ENCODE measurements around the gene CNTNAP2.

The CNTNAP2 gene

DNA sequence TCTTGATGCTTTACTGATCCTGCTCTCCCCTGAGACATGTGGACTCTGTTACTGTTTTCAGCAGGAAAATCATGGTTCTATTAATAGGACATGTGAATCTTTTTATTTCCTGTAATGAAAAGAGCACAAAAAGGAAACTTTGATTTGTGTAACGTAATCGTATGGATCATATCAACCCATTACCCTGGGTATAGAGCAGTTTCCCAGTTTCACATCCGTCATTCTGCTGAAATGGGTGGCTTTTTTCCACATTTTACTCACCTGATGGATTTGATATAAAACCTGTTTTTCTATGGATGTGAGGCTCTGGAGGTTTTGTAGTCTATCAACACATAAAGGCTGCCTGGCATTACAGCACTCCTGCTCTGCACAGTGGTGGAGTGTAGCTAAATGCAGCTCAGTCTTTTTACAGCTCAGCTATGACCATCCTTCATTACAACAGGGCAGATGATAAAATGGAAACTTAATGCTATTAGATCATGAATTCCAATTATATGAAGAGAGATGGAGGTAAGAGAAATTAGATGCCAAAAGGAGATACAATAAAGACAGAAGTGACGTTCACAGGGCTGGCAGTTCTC, 1987.6 kb downstream of the CNTNAP2 start:
- no peak for DNase-seq (ENCODE audit: low spot score)

- DNase-seq (ENCODE audit: low spot score) = no peak
Observed at GRCh38 chr7:148104924-148105323, 1988.3 kb downstream of the CNTNAP2 start.

- no peak for DNase-seq (ENCODE audit: low spot score)
Observed at GRCh38 chr7:148105853-148106252, 1989.3 kb downstream of the CNTNAP2 start.

GRCh38 chr7:148107443-148108127, 1991.0 kb downstream of the CNTNAP2 start:
- DNase-seq (ENCODE audit: low spot score) = no peak

DNA sequence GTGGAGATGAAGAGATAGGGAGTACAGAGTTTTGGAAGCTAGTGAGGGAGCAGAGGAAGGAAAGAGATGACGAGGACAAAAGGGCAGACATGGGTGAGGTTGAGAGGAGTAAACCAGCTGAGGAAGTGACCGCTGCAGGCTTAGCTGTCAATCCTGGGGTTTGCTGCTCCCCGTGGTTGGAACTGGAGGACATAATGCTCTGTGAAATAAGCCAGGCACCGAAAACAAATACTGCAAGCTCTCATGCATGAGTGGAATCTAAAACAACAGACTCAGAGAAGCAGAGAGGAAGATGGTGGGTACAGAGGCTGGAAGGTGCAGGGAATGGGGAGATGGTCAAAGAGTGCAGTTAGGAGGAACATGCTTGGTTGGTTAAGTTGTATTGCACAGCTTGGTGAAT, 1991.8 kb downstream of the CNTNAP2 start:
- no peak for DNase-seq (ENCODE audit: low spot score)

DNA sequence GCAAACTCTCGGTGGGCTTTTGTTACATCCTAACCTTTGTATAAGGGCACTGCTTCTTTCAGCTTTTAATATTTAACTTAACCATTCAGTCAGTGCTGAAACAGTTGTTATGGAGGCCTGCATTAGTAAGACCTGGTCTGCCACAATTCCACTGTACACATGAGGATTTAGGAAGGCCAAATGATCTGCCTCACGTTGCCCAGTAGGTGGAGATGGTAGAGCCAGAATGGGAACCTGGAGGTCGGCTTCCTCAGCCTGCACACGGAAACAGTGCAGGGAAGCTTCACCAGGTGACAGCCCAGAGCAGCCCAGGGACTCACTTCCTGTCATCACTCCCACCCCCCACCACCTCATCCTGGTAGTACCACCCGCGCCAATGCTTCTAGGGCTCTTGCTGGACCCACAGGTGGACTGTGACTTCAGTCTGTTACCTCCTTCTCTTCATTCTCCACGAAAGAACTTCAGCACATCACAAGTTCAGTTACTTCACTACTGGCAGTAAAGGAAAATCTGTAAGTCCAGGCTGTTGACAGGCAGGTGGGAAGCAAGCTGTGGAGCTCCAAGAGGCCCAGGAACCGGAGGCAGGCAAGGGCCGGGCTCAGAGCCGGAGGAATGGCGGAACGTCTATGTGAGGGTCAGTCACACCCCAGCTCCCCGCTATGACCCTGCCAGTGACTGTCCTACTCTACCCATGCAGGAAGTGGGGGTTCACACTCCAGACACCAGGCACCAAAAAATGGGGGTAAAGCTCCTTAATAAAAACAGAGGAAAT, 1993.7 kb downstream of the CNTNAP2 start:
- no peak for DNase-seq (ENCODE audit: low spot score)

DNA sequence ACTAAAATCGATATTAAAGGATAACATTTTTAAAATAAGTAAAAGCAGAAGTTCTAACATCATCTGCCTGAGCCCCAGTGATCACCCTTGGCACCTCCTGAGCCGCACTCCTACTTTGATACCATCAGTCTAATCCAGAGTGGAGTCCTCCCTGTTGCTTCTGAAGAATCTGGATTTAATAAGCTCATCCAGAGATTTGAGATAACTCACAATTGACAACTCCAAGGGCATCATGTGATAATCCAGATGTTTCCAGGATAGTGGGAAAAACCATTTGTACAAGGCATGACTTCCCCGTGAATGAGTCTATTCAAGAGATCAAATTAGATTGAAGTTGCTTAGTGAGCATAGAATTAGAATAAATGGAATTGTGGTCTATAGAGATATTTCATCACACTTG, 1998.2 kb downstream of the CNTNAP2 start:
- DNase-seq (ENCODE audit: low spot score) = no peak

DNA sequence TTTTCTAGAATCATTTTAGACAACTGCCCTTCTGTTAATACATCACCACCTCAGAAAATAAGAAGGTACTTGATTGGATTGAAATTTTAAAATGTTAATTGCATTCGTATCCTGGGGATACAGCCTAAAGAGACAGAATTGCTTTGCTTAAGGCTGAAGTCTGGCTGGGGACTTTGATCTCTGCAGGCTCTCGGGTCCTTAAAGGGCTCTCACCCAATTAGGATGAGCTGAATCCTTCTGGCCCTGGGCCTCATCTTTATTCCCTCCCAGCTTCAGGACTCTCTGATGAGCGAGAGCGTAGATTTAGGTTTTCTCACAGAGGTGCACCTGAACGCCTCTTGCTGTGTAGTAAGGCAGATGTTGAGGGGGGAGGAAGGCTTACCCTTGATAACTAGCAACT, 1998.7 kb downstream of the CNTNAP2 start:
- DNase-seq (ENCODE audit: low spot score) = no peak

- no peak for DNase-seq (ENCODE audit: low spot score)
Observed at GRCh38 chr7:148116195-148116594, 1999.6 kb downstream of the CNTNAP2 start.

- DNase-seq (ENCODE audit: low spot score) = no peak
Observed at GRCh38 chr7:148116829-148117403, 2000.3 kb downstream of the CNTNAP2 start.

GRCh38 chr7:148118371-148118770, 2001.8 kb downstream of the CNTNAP2 start:
- no peak for DNase-seq (ENCODE audit: low spot score)

GRCh38 chr7:148121401-148121800, 2004.8 kb downstream of the CNTNAP2 start:
- DNase-seq (ENCODE audit: low spot score) = no peak

GRCh38 chr7:148121847-148122246, 2005.2 kb downstream of the CNTNAP2 start:
- no peak for DNase-seq (ENCODE audit: low spot score)

GRCh38 chr7:148124477-148124876, 2007.9 kb downstream of the CNTNAP2 start:
- DNase-seq (ENCODE audit: low spot score) = no peak

DNA sequence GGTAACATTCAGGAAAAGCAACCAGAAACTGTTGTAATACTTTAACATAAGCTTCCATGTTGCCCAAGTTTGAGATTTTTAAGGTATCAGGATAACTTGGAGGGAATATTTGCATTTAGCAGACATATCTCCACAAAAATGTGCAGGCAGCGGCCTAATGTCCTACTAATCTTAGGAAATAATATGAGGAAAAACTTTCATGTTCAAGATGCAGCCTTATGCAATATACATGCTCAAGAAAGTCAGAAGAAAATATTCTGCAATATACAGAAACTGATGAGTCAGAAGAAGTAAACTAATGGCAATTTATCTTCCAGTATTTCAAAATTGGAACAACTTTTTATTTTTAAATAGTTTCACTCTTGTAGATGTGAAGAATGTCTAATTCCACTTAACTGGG, 2010.8 kb downstream of the CNTNAP2 start:
- DNase-seq (ENCODE audit: low spot score) = no peak

- DNase-seq (ENCODE audit: low spot score) = no peak
Observed at GRCh38 chr7:148129023-148129422, 2012.4 kb downstream of the CNTNAP2 start.

- peak; percentile 62 for DNase-seq (ENCODE audit: low spot score)
Observed at GRCh38 chr7:148135116-148135515, 2018.5 kb downstream of the CNTNAP2 start.

DNA sequence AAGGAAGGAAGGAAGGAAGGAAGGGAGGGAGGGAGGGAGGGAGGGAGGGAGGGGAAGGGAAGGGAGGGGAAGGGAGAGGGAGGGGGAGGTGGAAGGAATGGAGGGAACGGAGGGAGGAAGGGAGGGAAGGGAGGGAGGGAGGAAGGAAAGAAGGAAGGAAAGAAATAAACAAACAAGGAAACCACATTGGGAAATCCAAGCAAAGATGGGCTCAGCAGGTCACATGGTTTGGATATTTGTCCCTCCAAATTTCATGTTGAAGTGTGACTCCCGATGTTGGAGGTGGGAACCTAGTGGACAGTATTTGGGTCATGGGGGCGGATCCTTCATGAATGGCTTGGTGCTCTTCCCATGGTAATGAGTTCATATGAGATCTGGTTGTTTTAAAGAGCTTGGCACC, 2019.4 kb downstream of the CNTNAP2 start:
- no peak for DNase-seq (ENCODE audit: low spot score)

- DNase-seq (ENCODE audit: low spot score) = peak; percentile 66
Observed at GRCh38 chr7:148142660-148143248, 2026.2 kb downstream of the CNTNAP2 start.

GRCh38 chr7:148144827-148145226, 2028.2 kb downstream of the CNTNAP2 start:
- no peak for DNase-seq (ENCODE audit: low spot score)

- peak; percentile 11 for DNase-seq (ENCODE audit: low spot score)
Observed at GRCh38 chr7:148146346-148146745, 2029.7 kb downstream of the CNTNAP2 start.

DNA sequence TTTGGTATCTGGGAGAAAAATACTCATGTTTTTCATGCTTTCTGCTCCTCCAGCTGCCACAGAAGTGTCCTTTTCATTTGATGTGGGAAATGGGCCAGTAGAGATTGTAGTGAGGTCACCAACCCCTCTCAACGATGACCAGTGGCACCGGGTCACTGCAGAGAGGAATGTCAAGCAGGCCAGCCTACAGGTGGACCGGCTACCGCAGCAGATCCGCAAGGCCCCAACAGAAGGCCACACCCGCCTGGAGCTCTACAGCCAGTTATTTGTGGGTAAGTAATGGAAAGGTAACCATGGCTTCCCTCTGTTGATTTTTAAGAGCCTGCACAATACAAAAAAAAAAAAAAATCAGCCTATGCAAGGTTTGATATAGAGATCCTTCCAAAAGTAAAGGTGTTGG, 2030.8 kb downstream of the CNTNAP2 start:
- no peak for DNase-seq (ENCODE audit: low spot score)

DNA sequence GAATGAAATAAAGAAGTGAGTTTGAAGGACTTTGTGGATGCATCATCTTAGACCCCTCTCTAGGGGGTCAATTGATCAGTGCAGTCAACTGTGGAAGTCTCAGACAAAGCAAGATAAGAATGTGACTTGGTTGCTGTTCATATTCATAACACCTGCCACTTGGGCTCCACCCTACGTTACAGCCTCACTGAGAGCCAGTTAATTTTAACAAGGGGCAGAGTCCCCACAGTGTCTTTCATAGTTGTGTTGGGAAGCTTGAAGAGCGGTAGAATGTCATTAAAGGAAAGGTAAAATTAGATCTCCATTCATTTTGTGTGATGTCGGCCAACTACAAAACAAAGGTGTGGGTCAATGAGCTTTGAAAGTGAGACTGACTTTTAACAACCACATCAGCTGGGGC, 2031.9 kb downstream of the CNTNAP2 start:
- DNase-seq (ENCODE audit: low spot score) = no peak

All from GM03348 (cell line).